CD1c-positive myeloid dendritic cell (primary cell): ENCODE results near the gene GRK3.
A peak's percentile ranks its signal among the peaks of the same experiment; 100 is the strongest.
"Not testable (repeated sequence)": the region's sequence is repeated elsewhere in the genome, so short reads cannot be mapped to it uniquely, and the experiment has no call there.

ENCODE experiments used
- DNase-seq: peaks from one replicate; pipeline ENCODE4 v3.0.0-alpha.2; 2016; ENCODE audit errors: extremely low spot score

The GRK3 gene

GRCh38 chr22:25625747-25626623, 61.5 kb downstream of the GRK3 start:
- not testable (repeated sequence) for DNase-seq

GRCh38 chr22:25626624-25626990, 62.1 kb downstream of the GRK3 start:
- DNase-seq = no peak

GRCh38 chr22:25627271-25627852, 62.9 kb downstream of the GRK3 start:
- peak; percentile 69 for DNase-seq

- DNase-seq = no peak
Observed at GRCh38 chr22:25628494-25628893, 64.0 kb downstream of the GRK3 start.

- DNase-seq = no peak
Observed at GRCh38 chr22:25629613-25630012, 65.1 kb downstream of the GRK3 start.

- no peak for DNase-seq
Observed at GRCh38 chr22:25630447-25630846, 66.0 kb downstream of the GRK3 start.

GRCh38 chr22:25636323-25636722, 71.8 kb downstream of the GRK3 start:
- no peak for DNase-seq

- DNase-seq = no peak
Observed at GRCh38 chr22:25637032-25637431, 72.6 kb downstream of the GRK3 start.

- DNase-seq = no peak
Observed at GRCh38 chr22:25637672-25638071, 73.2 kb downstream of the GRK3 start.

GRCh38 chr22:25638638-25639037, 74.2 kb downstream of the GRK3 start:
- no peak for DNase-seq

- no peak for DNase-seq
Observed at GRCh38 chr22:25641650-25642049, 77.2 kb downstream of the GRK3 start.

- DNase-seq = no peak
Observed at GRCh38 chr22:25643232-25644000, 78.9 kb downstream of the GRK3 start.

GRCh38 chr22:25644122-25644521, 79.6 kb downstream of the GRK3 start:
- DNase-seq = no peak

GRCh38 chr22:25645266-25645665, 80.8 kb downstream of the GRK3 start:
- no peak for DNase-seq

GRCh38 chr22:25645964-25646363, 81.5 kb downstream of the GRK3 start:
- no peak for DNase-seq

GRCh38 chr22:25650833-25651232, 86.4 kb downstream of the GRK3 start:
- DNase-seq = peak; percentile 79

GRCh38 chr22:25651332-25652085, 87.0 kb downstream of the GRK3 start:
- DNase-seq = peak; percentile 53

- no peak for DNase-seq
Observed at GRCh38 chr22:25654676-25655075, 90.2 kb downstream of the GRK3 start.

- DNase-seq = no peak
Observed at GRCh38 chr22:25655371-25655935, 91.0 kb downstream of the GRK3 start.

GRCh38 chr22:25656724-25657123, 92.2 kb downstream of the GRK3 start:
- peak; percentile 27 for DNase-seq

- no peak for DNase-seq
Observed at GRCh38 chr22:25658633-25659032, 94.2 kb downstream of the GRK3 start.

- DNase-seq = no peak
Observed at GRCh38 chr22:25659413-25659812, 94.9 kb downstream of the GRK3 start.
